HuH-7 (cell line): ENCODE results near the gene NCBP2L.

ENCODE experiments used
- DNase-seq: peaks from one replicate; pipeline ENCODE4 v3.0.0; 2011; ENCODE audit warnings: low spot score

NCBP2L gene

DNA sequence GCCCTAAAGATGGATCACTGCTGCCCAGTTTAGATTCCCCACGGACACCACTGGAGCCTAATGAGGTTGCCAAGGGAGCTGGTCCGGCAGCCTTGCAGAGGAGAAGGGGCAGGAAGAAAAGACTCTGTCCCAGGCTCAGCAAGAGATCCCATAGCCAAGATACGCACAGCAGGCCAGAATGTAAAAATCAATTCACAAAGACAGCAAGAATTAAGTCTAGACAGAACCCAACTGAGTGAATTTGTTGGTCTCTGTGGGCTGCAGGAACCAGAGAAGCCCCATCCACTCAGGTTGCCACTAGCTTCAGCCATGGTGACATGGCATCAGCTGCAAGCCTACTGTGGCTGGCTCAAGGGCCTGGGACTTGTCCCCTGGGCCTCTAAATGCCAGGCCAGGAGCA lies 24.8 kb upstream of the NCBP2L start:
- no peak for DNase-seq

DNA sequence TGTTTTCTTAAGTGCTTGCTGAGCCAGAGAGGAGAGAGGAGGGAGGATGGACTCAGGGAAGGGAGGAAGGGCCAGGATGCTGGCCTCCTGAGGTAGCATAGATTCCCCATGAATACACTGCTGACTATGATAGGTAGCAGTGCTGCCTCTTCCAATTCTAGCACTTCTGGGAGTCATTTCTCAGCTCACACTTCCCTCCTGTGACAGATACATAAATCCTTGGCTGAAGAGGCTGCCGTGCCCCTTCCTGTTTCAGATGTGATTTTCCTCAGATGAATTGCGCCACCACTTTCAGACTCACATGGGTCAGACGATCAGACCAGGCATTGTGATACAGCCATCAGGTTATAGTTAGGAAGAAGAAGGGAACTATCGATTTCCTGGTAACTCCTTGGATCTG lies 24.3 kb upstream of the NCBP2L start:
- DNase-seq, result no peak

DNA sequence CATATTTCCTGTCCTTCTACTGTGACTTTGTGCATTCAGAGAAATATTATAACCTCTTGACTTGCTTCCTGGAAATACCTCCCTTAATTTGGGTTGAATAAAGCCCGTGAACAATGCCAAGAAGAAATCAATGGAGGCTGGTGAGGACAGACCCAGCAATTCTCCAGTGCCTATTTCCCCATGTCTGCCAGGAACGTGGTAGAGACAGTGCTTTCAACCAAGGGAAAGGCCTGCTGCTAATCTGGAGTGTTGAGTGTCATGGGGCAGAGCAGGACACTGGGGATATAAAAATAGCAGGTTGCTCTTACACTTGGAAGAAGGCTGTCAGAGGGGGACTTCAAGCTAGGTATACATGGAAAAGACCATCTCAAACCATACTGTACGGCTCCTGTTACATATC lies 21.8 kb upstream of the NCBP2L start:
- no peak for DNase-seq

DNA sequence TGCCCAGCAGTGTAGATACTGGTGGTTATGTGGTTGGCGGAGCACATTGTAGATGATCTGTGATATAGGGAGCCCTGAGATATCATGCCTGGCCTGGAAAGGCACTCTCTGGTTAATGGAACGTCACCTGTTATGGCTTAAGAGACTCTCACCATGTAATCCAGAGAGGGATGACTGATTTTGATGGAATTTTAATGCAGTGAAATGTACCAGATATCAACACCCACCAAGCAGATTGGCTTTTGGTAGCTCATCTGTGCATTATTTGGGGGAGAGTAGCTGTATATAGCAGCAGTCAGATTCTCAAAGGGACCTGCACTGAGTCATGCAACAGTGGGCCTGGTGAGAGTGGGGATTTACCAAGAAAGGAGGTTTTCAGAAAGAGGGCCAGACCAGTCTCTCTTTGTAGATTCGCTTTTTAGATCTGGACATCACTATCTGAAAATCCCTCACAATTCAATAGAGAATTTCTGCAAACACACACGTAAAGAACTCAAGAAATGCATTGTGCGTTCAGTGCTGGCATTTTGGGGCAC lies 19.2 kb upstream of the NCBP2L start:
- DNase-seq, result no peak

DNA sequence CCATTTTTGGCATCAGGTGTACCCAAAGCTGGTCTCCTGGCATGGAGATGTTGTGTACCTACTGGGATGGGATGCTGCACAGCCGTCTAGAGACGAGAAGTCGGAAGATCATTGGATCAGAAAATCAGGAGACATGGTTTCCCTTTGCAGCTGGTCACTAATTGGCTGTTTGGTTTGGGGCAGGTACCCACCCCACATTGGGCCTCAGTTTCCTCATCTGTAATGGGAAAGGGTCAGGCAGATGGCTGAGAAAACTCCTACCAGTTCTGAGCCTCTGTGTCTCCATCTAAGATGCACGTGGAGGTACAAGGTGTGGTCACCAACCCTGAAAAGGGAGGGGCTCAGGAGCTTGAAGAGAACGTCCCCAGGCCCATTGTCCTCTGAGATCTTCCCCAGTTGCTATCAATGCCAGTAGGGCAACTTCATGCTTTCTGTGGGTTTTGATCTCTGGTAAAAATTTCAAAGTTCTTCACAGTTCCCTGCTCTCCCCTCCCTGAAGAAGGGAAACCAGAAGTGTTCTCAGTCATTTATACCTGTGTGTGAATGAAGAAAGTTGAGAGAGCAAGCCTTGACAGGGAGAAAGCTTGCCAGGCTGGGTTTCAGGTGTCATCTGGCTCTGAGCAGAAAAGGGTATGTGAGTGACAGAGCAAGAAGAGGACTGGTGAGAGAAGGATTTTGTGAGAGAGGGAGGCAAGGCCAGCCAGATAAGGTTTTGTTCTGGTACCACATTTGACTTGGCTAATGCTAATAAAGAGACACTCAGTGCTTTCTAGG lies 17.0 kb upstream of the NCBP2L start:
- no peak for DNase-seq

DNA sequence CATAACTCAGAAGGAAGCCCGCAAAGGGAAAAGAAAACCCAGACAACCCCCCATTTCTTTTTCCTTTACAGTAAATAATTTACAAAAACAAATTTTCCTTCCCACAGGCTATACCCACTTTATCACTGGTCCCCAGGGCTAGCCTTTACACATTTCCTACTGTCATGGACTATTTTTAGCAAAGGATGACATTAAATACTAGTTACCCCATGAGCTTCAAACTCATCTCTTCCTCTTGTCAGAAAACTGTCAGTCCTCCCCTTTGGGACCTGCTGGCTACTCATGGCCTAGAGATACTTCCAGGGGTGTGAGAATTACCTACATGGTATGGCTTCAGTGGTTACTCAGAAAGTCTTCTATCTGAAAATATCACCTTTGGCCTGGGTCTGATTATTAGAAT lies 13.9 kb upstream of the NCBP2L start:
- no peak for DNase-seq

DNA sequence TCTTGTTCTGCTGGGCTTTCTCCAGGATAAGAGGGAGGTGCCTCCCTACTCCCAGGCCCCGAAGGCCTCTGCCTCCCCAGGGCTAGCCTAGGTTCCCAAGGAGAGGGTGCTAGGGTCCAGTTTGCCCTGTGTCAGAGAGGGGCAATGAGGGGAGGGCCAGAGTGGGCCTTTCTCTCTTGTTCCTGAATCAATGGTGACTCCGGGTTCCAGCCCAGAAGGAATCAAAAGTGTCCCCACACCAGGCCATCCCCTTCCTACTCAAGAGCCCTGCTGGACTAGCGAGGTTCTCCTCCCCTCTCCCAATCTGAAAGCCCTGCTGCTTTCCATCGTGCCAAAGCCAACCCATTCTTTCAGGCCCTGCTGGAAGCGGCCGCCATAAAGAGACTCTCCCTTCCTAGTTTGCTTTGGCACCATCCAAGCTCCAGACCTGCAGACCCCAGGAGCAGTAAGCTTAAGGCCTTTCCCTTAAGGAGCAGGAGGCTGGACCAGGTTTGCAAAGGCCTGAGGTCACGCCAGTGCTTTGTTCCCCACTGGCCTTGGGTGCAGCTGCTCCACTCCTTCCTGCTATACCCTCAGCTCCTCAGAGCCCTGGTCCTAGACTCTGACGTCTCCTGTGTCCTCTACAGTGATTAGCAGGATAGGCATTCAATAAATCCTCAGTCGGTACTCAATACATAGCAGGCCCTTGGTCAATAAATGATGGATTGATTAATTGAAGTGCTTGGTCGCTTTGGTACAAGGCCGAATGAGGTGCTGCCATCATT lies 12.5 kb upstream of the NCBP2L start:
- no peak for DNase-seq

DNA sequence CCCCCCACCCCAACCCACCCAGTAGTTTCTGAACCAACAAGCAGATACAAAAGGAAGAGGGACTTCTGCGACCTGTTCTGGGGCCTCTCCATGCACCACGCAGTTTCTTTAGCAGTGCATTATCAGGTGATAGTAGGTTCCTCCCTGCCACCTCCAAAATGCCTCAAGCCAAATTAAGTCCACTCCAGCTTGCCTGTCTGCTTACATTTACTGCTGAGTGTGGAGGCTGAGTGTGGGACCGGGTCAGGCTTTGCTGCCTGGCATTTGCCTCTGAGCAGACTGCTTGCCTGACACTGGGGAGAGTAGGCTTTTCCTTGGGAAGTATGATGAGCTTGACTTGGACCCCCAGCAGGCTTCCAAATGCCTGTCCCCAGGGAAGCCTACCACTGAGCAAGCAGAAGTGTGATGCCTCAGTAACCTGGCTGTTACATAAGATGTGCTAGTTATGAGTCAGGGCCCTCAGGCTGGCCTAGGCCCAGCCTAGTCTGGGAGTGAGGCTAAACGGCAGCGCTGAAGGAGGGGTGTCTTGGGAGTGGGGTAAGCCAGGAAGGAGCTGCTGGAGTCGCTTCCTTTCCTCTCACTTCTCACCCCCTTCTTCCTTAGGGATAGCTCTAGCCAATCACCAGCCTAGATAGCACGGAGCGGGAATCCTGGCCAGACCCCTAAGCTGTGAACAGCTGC lies 10.9 kb upstream of the NCBP2L start:
- DNase-seq, result no peak

DNA sequence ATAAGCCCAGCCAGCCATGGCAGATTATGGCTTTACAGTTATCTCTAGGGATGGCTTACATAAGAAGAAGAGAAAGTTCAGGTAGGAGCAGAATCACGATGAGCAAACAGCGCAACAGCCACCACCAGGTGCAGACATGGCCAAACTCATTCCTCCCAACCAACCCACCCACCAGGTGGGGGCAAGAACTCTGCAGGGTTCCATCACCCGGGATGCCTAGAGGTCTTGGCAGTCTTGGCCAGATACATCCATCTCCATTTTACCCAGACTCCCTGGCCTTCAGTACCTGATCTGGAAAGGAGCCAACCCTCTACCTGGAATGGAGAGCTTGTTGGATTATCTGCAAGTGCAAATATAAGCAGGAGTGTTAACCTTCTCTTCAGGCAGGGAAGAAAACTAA lies 9.5 kb upstream of the NCBP2L start:
- DNase-seq, result no peak

DNA sequence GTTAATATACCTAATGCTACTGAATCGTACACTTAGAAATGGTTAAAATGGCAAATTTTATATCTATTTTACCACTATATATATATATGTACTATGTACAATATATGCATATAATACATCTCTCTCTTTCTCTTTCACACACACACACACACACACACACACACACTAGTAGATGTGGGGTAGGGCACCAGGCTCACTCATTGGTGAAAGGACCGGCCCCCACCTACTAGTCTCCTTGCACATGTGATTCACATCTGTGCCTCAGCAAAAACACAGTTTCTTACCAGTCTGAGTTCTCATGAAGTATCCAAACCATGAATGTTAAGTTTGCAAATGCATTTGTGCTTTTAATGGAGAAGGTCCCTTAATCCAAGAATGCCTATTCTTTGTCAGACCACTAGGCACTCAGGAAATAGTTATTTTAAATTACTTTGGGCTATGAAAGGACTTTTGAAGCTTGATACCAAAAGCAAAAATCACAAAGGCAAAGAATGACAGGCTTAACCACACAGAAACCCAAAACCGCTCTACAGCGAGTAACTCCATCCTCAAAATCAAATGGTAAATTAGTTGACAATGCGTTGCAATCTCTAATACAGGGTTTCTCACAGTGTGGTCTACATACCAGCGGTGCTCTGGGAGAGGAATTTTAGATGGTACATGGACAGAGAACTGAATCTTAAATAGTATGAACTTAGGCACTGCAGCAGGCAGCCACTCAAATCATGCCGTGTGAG lies 7.8 kb upstream of the NCBP2L start:
- DNase-seq, result no peak

DNA sequence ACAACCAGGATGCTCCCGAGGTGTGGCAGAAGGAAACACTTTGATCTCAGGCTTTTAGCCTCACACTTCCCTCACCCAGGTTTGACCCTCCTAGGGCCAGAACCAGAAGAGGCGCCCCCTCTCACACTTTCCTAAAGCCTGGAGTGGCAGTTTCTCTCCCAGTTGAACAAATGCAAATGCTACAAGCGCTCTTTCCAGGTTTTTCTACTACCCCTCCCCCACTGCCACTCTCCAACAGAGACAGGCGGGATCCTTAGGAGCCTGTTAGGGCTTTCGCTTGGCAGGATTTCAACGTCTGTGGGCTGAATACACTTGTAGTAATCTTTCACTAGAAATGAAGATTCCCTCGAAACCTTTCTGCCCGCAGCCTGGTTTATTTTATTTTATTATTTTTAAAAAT lies 4.3 kb upstream of the NCBP2L start:
- DNase-seq, result no peak

DNA sequence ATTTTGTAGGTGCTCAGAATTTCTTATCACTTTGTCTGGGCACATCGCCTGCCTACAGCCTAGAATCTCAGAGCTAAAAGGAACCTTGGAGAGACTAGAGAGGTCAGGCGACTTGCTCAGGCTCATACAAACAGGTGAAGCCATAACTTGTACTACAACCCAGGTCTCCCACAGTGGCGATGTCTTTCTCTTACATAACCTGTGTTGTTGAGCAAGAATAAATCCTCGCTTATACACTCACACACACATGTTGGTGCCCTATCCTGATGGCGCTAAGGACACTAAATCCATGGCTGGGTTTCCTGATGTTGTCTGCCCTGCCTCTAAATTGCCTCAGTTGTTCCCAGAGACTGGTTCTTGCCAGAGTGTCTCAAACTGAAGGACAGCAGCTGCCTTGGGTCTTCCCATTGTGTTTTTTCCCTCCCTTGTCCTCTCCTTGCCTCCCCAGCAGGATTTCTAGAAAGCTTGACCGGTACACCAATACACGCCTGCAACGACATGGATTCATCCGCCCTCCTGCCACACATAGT lies 3.6 kb upstream of the NCBP2L start:
- DNase-seq, result no peak

DNA sequence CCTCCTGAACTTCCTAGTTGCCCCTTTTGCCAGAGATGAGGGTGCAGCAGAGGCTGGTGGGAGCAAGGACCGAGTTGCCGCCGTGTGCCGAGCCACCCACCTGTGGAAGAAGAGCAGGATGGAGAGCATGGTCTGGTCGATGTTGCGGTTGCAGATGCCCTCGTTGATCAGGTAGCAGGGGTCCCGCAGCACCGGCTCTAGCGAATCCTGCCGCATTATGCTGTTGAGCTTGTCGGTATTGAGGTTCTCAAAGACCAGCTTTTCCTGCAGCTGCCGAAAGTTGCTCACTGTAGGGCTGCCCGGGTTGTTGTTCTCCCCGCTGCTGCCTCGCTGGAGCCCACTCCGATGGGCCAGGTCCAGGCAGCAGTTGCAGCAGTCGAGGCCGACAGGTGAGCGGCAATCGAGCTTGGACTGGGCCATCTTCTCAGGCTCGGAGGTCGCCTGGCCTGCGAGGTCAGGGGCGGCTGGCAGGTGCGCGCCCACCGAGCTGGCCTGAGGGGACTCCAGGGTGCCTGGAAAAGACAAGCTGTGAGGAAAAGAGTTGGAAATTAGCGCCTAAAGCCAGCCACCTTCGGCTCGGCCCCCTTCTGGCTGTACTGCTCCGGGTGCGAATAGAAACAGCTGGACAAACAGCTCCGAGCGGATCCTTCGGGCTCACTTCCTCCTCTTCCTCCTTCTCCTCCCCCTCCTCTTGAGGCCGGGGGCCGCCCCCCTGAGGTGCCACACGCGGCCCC lies 2.4 kb upstream of the NCBP2L start:
- peak; percentile 23 for DNase-seq

DNA sequence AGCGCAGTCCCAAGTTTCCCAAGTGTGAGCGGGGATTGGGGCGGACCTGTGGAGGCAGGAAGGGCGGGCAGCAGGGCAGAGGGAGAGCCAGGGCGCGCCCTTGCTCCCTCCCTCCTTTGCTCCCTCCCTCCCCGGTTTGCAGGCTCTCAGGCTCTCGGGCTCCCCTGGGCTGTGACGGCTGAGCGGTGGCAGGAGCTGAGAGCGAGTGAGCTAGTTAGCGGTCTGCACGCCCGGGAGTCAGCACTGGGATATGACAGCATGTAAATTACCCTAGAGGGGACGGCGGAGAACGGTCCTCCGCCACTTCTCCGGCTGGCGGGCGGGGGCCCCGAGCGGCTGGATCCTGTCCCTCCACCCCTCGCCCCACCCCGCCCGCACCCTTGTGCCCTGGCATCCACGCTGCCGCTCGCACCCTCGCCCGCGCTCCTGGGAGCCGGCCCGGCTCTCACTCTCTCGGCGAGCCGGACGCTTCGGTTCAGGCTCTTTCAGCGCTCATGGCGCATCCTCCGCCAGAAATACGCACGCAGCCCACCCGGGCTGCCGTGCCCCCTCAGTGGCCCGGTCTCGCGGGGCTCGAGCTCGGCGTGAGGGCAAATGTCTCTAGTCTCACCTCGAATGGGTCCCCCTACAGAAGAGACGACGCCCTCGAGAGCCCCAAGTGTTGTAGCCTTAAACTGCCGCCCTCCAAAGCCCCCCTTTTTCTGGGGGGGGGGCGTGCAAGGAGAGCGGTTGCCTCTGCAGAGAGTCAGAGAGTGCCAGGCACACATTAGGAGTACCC lies 1.6 kb upstream of the NCBP2L start, which contains the start of gene TSC22D3:
TSC22D3 (minus strand) TSS at position 54 of the 778 bp plus-strand sequence. CDS start 368 bp downstream, outside the sequence.
- peak; percentile 72 for DNase-seq

DNA sequence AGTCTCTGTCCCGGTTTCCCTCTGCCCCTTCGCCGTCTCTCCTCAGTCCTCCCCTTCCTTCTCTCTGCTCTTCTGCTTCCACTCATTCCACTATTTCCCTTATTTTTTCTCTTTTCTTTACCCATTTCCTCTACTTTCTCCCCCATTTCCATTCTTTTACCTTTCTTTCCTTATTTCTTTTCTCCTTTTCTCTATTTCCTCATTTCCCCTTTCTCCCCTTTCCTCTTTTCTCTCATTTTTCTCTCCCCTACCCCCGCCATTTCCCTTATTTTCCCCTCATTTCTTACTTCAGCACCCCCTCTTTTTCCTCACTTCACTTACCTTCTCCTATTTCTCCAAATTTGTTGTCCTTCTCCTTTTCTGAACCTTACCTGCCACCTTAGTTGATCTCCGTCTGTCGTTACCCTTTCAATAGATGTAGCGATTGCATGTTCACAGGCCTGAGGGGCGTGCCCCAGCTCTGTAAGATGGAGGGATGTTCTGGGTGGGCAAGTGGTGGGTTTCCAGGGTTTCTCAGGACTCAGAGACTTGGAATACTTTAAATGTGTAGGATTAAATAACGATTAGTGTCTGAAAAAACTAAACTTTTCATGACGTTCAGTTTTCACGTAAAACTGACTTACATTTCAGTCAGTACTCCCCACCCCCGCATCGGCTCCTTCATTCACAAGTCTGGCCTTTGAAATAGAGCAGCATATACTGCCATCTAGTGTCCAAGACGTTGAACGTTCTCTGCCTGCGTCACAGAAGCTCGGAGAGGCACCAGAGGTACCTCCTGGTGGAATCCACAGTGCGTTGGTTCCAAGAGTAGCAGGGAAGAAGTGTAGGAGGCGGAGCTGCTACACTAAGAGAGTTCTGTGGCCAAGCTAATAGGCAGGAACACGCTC lies 641 bp upstream of the NCBP2L start:
- DNase-seq, result peak; percentile 57

DNA sequence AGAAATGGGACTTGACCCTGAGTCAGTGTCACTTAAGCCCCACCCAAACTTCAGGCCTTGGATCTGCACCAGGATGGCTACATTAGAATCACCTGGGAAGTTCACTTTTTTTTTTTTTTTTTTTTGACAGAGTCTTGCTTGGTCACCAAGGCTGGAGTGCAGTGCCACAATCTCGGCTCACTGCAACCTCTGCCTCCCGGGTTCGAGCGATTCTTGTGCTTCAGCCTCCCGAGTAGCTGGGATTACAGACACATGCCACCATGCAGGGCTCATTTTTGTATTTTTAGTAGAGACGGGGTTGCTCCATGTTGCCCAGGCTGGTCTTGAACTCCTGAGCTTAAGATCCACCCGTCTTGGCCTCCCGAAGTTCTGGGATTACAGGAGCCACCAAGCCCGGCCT lies 3.0 kb downstream of the NCBP2L start:
- no peak for DNase-seq

DNA sequence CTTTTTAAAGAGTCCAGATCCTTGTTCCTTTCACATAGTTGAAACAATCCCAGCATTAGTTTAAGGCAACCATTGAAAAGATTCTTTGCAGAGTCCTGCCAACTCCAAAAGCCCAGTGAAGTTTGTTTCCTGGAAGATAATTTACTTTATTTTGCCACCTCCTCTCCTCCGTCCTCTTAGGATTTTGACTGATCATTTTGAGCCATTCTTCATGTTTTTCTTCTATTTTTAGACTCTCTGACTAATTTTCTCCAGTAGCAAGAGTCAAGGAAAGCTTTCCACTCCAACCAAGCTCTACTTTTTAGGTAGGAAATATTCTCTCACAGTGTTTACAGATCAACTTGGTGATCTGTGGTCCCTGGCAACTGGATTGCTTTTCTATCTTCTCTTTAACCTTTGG lies 10.3 kb downstream of the NCBP2L start:
- DNase-seq, result no peak

DNA sequence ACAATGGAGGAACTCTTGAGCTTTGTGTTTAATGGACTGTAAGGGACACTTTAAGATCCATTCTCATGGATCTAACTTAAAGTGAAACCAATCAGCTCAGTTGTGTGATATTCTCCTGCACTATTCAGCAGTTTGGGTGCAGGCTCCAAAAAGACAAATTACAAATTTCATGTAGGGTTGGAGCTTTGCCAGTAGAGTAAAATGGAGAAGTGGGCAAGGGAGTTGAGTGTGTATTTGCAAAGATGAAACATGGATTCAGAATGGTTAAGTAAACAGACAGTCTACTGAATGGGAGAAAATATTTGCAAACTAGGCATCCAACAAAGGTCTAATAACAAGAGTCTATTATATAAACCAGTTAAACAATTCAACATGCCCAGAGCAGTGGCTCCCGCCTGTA lies 26.9 kb downstream of the NCBP2L start:
- no peak for DNase-seq

DNA sequence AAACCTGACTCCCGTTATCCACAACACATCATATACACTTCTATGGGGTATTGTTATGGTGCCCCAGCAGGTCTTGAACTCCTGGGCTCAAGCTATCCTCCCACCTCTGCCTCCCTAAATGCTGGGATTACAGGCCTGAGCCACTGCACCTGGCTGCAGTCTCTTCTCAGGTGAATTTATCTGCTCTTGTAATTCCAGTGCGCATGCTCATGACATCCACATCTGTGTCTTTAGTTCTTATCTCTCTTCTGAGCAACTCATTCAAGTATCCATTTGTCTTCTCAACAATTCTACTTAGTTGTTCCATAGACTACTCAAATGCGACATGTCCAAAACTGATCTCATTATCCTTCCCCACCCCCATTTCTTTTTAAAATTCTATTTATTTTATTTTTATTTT lies 27.6 kb downstream of the NCBP2L start:
- no peak for DNase-seq
